Iris pigment epithelial cell (primary cell): Measurements from ENCODE around the gene SPATA25.
"Not testable (repeated sequence)": the region's sequence is repeated elsewhere in the genome, so short reads cannot be mapped to it uniquely, and the experiment has no call there.

Experiments
- DNase-seq: peaks from one replicate; pipeline ENCODE4 v3.0.0-alpha.2; 2011; ENCODE audit warnings: low read depth

The SPATA25 gene

GRCh38 chr20:45887346-45887715 is at the start of gene SPATA25:
Gene SPATA25, minus strand, starts transcription at chr20:45887622. Its CDS starts 32 bp downstream, at chr20:45887590.
- DNase-seq = no peak

- DNase-seq = no peak
Observed at GRCh38 chr20:45935416-45936046, 48.1 kb upstream of the SPATA25 start.

GRCh38 chr20:45934586-45935415 is 47.4 kb upstream of the SPATA25 start, which contains the start of gene PCIF1:
Gene PCIF1, plus strand, starts transcription at chr20:45934683. Its CDS starts 4,317 bp downstream, at chr20:45939000.
- peak; percentile 98 for DNase-seq

- peak; percentile 38 for DNase-seq
Observed at GRCh38 chr20:45934046-45934585, 46.7 kb upstream of the SPATA25 start.

GRCh38 chr20:45933266-45934045 is 46.0 kb upstream of the SPATA25 start:
- DNase-seq = peak; percentile 82

- not testable (repeated sequence) for DNase-seq
Observed at GRCh38 chr20:45931680-45932079, 44.3 kb upstream of the SPATA25 start.

GRCh38 chr20:45927071-45927878 is 39.9 kb upstream of the SPATA25 start:
- no peak for DNase-seq

GRCh38 chr20:45926731-45927070 is 39.3 kb upstream of the SPATA25 start:
- DNase-seq = no peak

- DNase-seq = no peak
Observed at GRCh38 chr20:45925821-45926506, 38.5 kb upstream of the SPATA25 start.

- peak; percentile 72 for DNase-seq
Observed at GRCh38 chr20:45924391-45925261, 37.2 kb upstream of the SPATA25 start.

GRCh38 chr20:45921337-45922189 is 34.1 kb upstream of the SPATA25 start:
- DNase-seq = no peak

GRCh38 chr20:45920462-45921336 is 33.3 kb upstream of the SPATA25 start:
- peak; percentile 60 for DNase-seq

- peak; percentile 95 for DNase-seq
Observed at GRCh38 chr20:45919542-45920399, 32.3 kb upstream of the SPATA25 start.

- peak; percentile 56 for DNase-seq
Observed at GRCh38 chr20:45918779-45919537, 31.5 kb upstream of the SPATA25 start.

- DNase-seq = peak; percentile 54
Observed at GRCh38 chr20:45918182-45918737, 30.8 kb upstream of the SPATA25 start.

GRCh38 chr20:45917790-45918141 is 30.3 kb upstream of the SPATA25 start:
- DNase-seq = peak; percentile 56
